ENCODE measurements around the gene ST3GAL6. TPM values are rescaled to one million over a fixed set of nuclear protein-coding genes. Genes with fewer than 3 reads are reported as not detected.

ST3GAL6 gene
- total and polyA plus RNA-seq, 7 donors: 2.4 to 11.8 (median 3.9) TPM

DNA sequence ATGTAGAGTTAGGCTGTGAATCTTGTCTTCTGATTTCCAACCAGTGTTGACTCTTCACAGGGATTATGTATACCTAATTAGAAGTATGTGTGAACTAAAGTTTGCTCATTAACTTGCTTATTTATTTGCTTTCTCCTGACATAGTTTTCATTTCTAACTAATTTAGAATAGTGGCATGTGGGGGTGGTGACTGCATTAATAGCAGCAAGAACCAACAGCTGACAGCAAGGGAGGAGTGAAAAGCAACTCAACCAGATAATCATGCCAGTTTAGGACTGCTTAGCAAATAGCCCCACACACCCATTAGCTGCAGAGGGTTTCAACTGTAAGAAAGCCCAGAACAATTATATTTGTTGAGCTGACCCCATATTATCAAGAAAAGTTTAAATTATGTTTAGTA, 3.8 kb downstream of the ST3GAL6 start:
- no peak overlapping the region for H3K4me3 ChIP-seq
- no peaks in the 10 kb centered on the region for H3K36me3 ChIP-seq
- intact Hi-C loops (cut with DNase I): no loop called here
- no peak for DNase-seq
- H3K27me3 ChIP-seq: no peaks in the 10 kb centered on the region
- H3K27ac ChIP-seq: no peak overlapping the region
- TF ChIP-seq, protein P1, sequence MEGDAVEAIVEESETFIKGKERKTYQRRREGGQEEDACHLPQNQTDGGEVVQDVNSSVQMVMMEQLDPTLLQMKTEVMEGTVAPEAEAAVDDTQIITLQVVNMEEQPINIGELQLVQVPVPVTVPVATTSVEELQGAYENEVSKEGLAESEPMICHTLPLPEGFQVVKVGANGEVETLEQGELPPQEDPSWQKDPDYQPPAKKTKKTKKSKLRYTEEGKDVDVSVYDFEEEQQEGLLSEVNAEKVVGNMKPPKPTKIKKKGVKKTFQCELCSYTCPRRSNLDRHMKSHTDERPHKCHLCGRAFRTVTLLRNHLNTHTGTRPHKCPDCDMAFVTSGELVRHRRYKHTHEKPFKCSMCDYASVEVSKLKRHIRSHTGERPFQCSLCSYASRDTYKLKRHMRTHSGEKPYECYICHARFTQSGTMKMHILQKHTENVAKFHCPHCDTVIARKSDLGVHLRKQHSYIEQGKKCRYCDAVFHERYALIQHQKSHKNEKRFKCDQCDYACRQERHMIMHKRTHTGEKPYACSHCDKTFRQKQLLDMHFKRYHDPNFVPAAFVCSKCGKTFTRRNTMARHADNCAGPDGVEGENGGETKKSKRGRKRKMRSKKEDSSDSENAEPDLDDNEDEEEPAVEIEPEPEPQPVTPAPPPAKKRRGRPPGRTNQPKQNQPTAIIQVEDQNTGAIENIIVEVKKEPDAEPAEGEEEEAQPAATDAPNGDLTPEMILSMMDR (IDR thresholded peaks at IDR 0.05): no peak
- TF ChIP-seq POLR2A (IDR thresholded peaks at IDR 0.05) (no peak), EP300 (IDR thresholded peaks at IDR 0.05) (no peak), POLR2AphosphoS5 (IDR thresholded peaks at IDR 0.05) (no peak)
- H3K9me3 ChIP-seq: no peaks in the 10 kb centered on the region
- H3K4me1 ChIP-seq: peaks cover 0 to 6% (median 0%) of the 10 kb centered on the region in 4 donors

DNA sequence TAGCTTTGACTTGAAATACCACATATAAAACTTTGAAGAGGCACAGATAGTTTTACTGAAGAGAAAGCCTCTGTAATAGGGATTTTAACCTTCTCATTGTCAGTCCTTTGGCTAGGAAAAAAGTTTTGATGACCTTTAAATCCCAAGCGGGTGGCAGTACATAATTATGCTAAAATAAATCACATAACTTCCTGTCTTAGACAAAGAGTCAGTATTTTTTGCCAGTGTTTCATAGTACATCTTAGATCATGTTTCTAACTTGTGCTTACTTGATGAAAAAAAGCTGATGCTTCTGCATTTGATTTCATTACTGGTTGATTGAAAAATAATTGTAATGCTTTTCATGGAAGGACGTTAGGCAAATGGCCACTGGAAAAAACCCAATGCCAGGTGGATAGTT, 5.8 kb downstream of the ST3GAL6 start:
- DNase-seq: no peak
- TF ChIP-seq POLR2AphosphoS5 (IDR thresholded peaks at IDR 0.05): no peak
- TF ChIP-seq, protein P1 (IDR thresholded peaks at IDR 0.05): no peak
- H3K27ac ChIP-seq: peak overlapping the region in 1 of 4 donors; percentile 24
- H3K4me1 ChIP-seq: peaks cover 0 to 3% (median 0%) of the 10 kb centered on the region in 4 donors
- no peaks in the 10 kb centered on the region for H3K27me3 ChIP-seq
- H3K9me3 ChIP-seq: no peaks in the 10 kb centered on the region
- intact Hi-C loops (cut with DNase I): no loop called here
- 67 to 73% methylated on average over 2 of the region's 2 CpGs for WGBS, 2 donors
- H3K4me3 ChIP-seq: no peak overlapping the region
- H3K36me3 ChIP-seq: no peaks in the 10 kb centered on the region

DNA sequence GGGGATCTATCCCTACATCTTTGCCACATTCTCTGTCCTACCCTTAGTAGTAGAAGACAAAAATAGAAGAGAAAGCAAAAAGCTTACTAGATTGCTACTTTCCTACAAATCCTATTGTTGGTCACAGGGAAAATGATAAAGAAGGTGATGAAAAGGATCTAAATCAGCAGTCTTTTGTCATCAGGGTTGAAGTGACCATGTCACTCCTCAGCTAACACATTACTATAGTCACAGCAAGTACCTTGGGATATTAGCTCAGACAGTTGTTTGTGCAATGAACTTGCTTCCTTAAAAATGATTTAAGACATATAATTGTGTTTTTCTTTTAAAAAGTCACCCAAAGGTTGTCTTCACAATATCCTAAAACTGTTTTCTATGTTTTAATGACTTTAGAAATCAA, 6.3 kb downstream of the ST3GAL6 start:
- H3K9me3 ChIP-seq: no peaks in the 10 kb centered on the region
- DNase-seq: no peak
- intact Hi-C loops (cut with DNase I): no loop called here
- H3K4me1 ChIP-seq: peaks cover 0 to under 1% (median 0%) of the 10 kb centered on the region in 4 donors
- peak overlapping the region in 1 of 4 donors; percentile 24 for H3K27ac ChIP-seq
- TF ChIP-seq POLR2AphosphoS5 (IDR thresholded peaks at IDR 0.05) (no peak), POLR2A (IDR thresholded peaks at IDR 0.05) (no peak), EP300 (IDR thresholded peaks at IDR 0.05) (no peak)
- TF ChIP-seq, protein P1 (IDR thresholded peaks at IDR 0.05): no peak
- H3K36me3 ChIP-seq: no peaks in the 10 kb centered on the region
- no peak overlapping the region for H3K4me3 ChIP-seq
- no peaks in the 10 kb centered on the region for H3K27me3 ChIP-seq

DNA sequence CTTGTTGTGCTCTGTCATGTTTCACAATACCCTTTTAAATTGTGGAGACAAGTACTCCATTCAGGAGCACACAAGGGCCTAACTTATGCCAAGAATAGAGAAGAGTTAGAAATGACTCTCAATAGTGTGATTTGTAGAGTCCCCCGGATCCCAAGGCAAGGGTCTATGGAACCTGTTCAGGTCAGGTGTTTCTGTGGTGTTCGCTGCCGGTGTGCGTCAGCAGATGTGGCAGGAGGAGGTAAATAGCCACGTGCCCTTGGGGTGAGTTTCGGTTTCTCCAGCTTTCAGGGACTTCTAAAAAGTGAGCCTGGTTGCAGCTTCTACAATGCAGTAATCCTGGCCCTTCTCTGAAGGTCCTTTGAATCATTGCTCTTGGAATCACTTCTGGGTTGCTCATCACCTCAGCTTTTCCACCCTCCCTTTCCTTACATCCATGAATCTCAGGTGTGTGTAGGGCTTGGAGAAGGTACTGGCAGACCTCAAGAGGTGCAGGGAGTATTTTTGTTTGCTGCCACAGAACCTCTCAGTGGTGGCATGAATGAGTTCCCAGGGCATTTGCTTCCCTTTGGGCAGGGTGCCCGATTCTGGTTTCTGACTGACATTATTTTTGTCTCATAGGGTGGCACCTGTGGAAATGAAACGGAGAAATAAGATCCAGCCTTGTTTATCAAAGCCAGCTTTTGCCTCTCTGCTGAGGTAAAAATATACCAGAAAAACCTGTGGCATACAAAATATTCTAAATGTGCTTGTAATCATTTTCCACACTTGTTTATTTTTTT, 7.3 kb downstream of the ST3GAL6 start:
- 61 to 78% methylated on average over 8 of the region's 8 CpGs for WGBS, 2 donors
- no peaks in the 10 kb centered on the region for H3K27me3 ChIP-seq
- no peaks in the 10 kb centered on the region for H3K4me1 ChIP-seq
- H3K4me3 ChIP-seq: no peak overlapping the region
- peak overlapping the region; percentile 16 to 32 (median 25) for H3K27ac ChIP-seq
- no peaks in the 10 kb centered on the region for H3K36me3 ChIP-seq
- no peaks in the 10 kb centered on the region for H3K9me3 ChIP-seq
- TF ChIP-seq POLR2AphosphoS5 (IDR thresholded peaks at IDR 0.05): no peak
- TF ChIP-seq, protein P1 (IDR thresholded peaks at IDR 0.05): no peak
- TF ChIP-seq POLR2A (IDR thresholded peaks at IDR 0.05): no peak
- TF ChIP-seq EP300 (IDR thresholded peaks at IDR 0.05): no peak
- DNase-seq: no peak
- intact Hi-C loops (cut with DNase I): no loop called here

DNA sequence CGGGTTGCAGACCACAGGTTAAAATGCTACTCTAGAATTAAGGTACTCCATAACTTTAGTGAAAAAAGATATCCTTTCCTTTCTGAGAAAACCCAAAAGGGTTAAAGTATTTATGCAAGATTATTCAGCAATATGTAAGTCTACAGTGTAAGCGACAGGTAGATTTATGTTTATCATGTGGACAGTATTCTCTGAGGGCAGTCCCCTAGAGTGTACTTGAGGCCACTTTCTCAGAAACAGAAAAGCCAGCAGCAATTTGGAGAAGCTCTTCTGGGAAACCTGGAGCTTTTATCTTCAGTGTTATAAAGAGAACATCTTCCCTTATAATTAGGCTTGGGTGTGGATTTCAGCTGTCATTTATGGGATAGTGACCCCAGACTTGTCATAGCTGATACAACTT, 8.9 kb downstream of the ST3GAL6 start:
- Histone ChIP-seq H3K27me3 (no peaks in the 10 kb centered on the region), H3K36me3 (no peaks in the 10 kb centered on the region), H3K27ac (no peak overlapping the region), H3K9me3 (no peaks in the 10 kb centered on the region), H3K4me1 (no peaks in the 10 kb centered on the region), H3K4me3 (no peak overlapping the region)
- intact Hi-C loops (cut with DNase I): no loop called here
- no peak for DNase-seq
- WGBS, 2 donors: 88 to 95% methylated on average over 2 of the region's 2 CpGs
- no peak for TF ChIP-seq POLR2A (IDR thresholded peaks at IDR 0.05)
- TF ChIP-seq POLR2AphosphoS5 (IDR thresholded peaks at IDR 0.05): no peak
- no peak for TF ChIP-seq EP300 (IDR thresholded peaks at IDR 0.05)
- TF ChIP-seq, protein P1 (IDR thresholded peaks at IDR 0.05): no peak

All from sigmoid colon (tissue), 7 donors.